AG09319 (cell line): ENCODE measurements around the gene KDM6A.

Source experiments
- DNase-seq: peaks from one replicate; pipeline ENCODE4 v3.0.0-alpha.2; 2010; ENCODE audit warnings: low read depth; ENCODE audit errors: extremely low read depth
- TF ChIP-seq, protein P1 (sequence below): IDR thresholded peaks from 2 replicates; pipeline ENCODE4 v1.5.1; 2011; ENCODE audit warnings: low read depth, mild to moderate bottlenecking, inconsistent platforms, low read length, moderate library complexity

The KDM6A gene

DNA sequence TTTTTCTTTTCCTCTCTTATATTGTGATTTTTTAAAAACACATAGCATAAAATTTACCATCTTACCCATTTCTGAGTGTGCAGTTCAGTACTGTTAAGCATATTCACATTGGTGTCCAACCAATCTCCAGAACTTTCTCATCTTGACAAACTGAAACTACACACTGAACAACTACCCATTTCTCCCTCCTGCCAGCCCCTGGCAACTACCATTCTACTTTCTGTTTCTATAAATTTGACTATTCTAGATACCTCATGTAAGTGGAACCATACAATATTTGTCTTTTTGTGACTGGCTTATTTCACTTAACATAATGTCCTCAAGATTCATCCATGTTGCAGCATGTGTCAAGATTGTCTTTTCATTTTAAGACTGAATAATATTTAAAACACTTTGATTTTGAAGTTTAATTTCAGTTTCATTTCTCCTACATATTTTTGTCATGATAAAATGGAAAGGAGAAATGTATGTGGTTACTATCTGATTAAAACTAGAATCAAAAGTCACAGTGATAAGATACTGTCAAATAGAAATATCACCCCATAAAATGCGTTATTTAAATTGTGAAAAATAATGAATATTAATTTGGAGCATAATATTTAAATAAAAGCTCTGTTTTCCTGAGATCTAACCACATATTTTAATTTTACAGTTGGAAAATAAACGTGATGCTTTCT, 204.9 kb downstream of the KDM6A start:
- DNase-seq: no peak
- TF ChIP-seq, protein P1, sequence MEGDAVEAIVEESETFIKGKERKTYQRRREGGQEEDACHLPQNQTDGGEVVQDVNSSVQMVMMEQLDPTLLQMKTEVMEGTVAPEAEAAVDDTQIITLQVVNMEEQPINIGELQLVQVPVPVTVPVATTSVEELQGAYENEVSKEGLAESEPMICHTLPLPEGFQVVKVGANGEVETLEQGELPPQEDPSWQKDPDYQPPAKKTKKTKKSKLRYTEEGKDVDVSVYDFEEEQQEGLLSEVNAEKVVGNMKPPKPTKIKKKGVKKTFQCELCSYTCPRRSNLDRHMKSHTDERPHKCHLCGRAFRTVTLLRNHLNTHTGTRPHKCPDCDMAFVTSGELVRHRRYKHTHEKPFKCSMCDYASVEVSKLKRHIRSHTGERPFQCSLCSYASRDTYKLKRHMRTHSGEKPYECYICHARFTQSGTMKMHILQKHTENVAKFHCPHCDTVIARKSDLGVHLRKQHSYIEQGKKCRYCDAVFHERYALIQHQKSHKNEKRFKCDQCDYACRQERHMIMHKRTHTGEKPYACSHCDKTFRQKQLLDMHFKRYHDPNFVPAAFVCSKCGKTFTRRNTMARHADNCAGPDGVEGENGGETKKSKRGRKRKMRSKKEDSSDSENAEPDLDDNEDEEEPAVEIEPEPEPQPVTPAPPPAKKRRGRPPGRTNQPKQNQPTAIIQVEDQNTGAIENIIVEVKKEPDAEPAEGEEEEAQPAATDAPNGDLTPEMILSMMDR: no peak

DNA sequence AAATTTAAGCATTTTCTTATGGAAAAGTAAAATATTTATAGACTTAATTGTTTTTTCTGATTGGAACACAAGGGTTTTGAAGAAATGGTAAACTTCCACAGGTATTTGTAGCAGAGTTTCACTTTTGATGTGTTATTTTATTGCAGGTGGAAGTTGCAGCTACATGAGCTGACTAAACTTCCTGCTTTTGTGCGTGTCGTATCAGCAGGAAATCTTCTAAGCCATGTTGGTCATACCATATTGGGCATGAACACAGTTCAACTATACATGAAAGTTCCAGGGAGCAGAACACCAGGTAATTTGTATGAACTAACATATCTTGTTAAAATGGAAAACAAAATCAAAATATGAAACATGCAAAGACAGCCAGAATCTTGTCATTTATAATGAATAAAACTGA, 210.3 kb downstream of the KDM6A start:
- DNase-seq: no peak
- TF ChIP-seq, protein P1: no peak

DNA sequence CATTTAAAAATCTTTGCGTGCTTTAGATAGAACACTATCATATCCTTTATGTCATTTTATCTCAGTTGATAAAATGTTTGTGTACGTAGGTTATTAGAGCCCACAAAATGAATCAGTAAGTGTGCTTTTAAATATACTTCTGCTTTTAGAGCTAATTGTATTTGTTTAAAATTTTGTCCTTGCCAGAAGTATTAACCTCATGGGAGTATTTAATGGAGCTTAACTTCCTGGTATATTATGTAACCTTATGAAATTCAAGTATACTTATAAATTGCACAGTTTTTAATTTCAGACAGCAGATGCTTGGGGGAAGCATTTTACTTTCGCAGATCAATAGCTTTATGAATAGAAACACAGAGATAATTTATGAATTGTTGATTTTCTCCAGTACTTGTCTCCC, 237.5 kb downstream of the KDM6A start:
- no peak for DNase-seq
- TF ChIP-seq, protein P1: no peak

DNA sequence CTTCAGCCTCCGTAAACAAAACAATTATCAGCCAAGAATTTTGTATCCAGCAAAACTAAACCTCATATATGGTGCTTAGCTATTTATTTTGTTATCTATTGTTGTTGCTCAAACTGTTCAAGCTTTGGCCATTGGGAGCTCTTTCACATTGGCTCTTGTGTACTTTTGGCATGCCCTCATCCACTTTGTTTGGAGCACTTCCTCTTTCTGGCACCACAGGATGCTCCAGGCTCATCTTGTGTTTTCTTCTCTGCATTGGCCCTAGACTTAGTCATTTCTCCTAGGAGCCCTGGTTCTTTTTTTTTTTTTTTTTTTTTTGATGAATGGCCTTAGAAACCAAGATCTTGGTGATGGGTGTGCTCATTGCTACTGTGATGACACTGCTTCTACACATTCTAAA, 253.2 kb downstream of the KDM6A start:
- DNase-seq: no peak
- TF ChIP-seq, protein P1: no peak

DNA sequence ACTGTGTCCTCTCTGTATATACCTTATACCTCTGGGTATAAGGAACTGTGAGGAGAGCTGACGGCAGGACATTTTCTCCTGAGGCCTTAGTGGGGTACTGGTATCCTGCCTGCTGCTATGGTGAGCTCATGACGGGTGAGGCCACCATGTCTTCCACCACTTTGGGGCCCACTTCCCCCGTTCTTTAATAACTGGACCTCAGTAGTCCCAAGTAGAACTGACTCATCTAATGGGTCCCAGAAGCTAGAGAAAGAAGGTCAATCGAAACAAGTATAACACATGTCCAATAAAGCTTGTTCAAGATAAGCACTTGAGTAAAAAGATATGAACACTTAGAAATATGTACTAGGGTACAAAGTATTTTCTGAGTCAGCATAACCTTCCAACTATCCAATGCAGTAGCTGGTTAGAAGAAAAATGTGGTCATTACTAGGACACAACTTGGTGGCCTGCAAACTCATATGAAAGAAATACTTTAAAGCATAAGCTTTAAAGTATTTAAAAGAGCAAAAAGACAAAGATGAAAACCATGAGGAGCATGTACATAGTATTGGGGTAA, 256.0 kb downstream of the KDM6A start:
- TF ChIP-seq, protein P1: no peak

DNA sequence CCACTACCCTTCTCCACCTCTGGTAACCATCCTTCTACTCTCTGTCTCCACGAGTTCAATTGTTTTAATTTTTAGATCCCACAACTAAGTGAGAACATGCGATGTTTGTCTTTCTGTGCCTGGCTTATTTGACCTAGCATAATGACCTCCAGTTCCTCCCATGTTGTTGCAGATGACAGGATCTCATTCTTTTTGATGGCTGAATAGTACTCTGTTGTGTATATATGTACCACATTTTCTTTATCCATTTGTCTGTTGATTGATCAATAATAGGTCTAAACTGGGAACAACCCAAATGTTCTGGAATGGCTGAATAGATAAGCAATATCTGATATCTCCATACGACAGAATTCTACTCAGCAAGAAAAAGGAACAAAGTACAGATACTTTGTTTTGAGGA, 260.5 kb downstream of the KDM6A start:
- TF ChIP-seq, protein P1: no peak
- no peak for DNase-seq

More for the DNA sequence above, 256.0 kb downstream of the KDM6A start:
- no peak for DNase-seq

DNA sequence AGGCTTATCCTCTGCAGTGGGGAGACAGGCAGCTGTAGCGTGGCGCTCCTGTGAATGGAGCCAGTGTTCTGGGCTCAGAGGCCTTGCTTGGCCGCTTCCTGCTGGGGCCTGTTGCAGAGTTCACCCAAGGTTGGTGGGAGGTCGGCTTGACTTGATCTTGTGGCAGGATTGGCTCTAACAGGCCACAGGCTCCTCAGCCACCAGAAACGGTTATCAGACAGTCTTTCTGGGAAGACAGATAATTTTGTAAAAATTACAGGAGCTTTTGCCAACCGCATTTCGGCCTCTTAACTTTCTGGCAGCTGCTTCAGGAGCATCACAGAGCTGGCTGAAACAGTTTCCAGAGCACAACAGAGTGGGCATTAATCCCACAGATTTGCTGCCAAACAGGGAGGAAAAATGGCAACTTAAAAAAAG, 261.3 kb downstream of the KDM6A start:
- TF ChIP-seq, protein P1: no peak
- no peak for DNase-seq
